ENCODE results near the gene OTOF.

The OTOF gene

DNA sequence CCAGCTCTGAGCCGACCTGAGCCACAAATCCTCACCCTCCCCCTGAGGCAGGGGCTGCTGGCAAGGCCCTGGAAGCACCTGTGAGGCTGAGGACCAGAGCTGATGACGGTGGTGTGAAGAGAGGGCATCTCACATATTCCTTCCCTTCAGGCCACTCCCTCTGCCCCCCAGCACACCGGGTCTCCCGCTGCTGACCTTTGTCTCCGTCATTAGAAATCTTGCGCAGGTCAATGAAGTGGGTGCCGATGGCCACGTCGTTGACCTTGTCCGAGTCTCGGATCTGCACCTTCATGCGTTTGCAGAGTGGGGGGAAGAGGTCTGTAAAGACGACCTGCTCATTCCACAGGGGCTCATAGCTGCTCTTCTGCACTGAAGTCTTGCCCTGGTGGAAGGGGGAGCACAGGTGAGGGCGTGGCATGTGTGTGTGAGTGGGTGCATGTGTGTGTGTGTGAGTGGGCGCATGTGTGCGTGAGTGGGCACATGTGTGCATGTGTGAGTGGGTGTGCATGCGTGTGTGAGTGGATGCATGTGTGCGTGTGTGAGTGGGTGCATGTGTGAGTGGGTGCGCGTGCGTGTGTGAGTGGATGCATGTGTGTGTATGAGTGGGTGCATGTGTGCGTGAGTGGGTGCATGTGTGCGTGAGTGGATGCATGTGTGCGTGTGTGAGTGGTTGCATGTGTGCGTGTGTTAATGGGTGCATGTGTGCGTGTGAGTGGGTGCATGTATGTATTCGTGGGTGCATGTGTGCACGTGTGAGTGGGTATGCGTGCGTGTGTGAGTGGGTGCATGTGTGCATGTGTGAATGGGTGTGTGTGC lies 4.5 kb upstream of the OTOF start:
- no peak overlapping the region for H3K4me3 ChIP-seq (ENCODE audit: low read depth, low read length)
- no peak for TF ChIP-seq CTCF (IDR thresholded peaks at IDR 0.05; ENCODE audit: control insufficient read depth, extremely low read depth, insufficient read depth)
- no peak for DNase-seq (ENCODE audit: low read depth)

- DNase-seq (ENCODE audit: low read depth), result no peak
- H3K4me3 ChIP-seq (ENCODE audit: low read depth, low read length), result no peak overlapping the region
These were observed 3.8 kb upstream of the OTOF start for GRCh38 chr2:26481706-26482105.

DNA sequence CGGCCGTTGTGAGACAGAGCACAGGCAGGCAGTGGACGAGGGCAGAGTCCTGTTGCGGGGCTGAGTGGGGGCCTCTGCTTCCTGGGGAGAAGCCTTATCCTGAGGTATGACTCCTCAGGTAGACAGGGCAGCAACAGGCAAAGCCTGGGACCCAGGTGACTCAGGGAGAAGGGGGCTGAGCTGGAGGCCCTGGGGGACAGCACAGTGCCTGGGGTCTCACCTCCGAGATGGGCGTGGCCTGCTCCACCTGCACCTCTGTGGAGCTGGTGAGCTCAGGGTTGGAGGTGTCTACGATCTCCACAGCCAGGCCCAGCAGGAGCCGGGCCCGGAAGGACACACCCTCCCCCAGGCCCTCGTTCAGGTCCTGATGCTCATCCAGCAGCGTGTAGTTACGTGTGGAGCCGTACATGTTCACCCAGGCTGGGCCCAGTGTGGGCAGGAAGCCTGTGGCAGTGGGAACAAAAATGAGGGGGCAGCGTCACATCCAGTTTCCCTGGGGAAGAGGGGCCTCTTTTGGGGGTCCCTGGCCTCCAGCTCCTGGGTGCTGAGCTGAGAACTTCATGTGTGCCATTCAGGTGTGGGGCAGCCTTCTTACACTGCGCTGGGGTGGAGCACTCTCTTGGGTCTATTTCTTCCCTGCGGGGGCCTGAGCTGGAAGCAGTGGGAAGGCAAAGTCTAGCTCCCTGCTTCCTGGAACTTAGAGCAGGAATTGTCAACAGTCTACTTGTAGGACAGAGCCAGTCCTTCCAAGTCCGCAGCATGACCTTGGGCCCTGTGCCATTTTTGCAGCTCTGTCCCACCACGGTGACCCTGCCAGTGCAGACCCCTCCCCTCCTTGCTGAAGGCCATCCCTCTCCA lies 2.9 kb upstream of the OTOF start:
- no peak for DNase-seq (ENCODE audit: low read depth)
- no peak for TF ChIP-seq CTCF (IDR thresholded peaks at IDR 0.05; ENCODE audit: control insufficient read depth, extremely low read depth, insufficient read depth)

More at GRCh38 chr2:26481706-26482105, 3.8 kb upstream of the OTOF start:
- TF ChIP-seq CTCF (IDR thresholded peaks at IDR 0.05; ENCODE audit: control insufficient read depth, extremely low read depth, insufficient read depth), result no peak

GRCh38 chr2:26479789-26480565 lies 2.1 kb upstream of the OTOF start:
- TF ChIP-seq CTCF (IDR thresholded peaks at IDR 0.05; ENCODE audit: control insufficient read depth, extremely low read depth, insufficient read depth), result no peak
- DNase-seq (ENCODE audit: low read depth), result no peak
- H3K4me3 ChIP-seq (ENCODE audit: low read depth, low read length), result no peak overlapping the region

More for the DNA sequence above, 2.9 kb upstream of the OTOF start:
- H3K4me3 ChIP-seq (ENCODE audit: low read depth, low read length), result no peak overlapping the region

DNA sequence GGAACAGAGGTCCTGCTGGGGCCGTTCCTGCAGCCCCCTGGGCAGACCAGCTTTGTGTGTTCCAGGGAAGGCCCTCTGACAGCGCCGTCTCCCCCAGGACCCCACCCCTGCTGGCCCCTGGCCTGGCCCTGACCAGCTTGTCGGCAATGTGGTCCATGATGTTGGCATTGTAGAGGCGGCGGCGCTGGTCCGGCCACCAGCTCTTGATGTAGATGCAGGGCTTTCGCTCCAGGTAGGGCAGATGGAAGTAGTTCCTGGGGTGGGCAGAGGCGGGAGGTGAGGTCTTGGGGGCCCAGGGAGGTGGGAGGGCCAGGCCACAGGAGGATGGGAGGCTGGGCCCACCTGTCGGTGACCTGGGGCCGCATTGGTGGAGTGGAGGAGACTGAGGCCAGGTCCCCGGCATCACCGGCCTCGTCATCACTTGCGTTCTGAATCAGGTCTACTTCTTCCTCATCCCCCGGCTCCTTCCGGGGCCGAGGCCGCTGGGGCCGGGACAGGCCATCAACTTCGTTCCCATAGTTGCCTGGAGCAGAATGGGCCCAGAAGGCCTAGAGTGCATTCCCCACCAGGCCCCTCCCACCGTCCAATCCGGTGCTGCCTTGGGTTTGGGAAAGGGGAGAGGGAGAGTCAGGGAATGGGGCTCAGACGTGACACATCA lies 1.3 kb upstream of the OTOF start:
- no peak for TF ChIP-seq CTCF (IDR thresholded peaks at IDR 0.05; ENCODE audit: control insufficient read depth, extremely low read depth, insufficient read depth)
- H3K4me3 ChIP-seq (ENCODE audit: low read depth, low read length), result no peak overlapping the region
- no peak for DNase-seq (ENCODE audit: low read depth)

DNA sequence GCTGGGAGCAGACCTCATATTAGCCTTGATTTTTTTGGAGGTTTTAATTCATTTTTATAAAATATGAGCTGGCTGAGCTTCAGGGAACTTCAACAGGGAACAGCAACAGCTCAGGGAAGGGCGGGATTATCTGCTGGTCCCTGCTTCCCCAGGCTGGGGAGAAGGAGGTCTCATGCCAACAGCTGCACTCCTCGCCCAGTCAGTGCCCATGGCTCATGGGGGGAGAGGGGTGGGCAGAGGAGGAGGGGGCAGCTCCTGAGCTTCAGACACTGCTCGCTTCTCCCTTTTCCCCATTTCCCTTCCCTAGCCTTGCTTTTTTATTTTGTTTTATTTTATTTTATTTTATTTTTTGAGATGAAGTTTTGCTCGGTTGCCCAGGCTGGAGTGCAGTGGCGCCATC lies 442 bp upstream of the OTOF start:
- no peak for TF ChIP-seq CTCF (IDR thresholded peaks at IDR 0.05; ENCODE audit: control insufficient read depth, extremely low read depth, insufficient read depth)
- no peak overlapping the region for H3K4me3 ChIP-seq (ENCODE audit: low read depth, low read length)
- DNase-seq (ENCODE audit: low read depth), result no peak
